ENCODE measurements around the gene CLDN6.
"Not testable (repeated sequence)": the region's sequence is repeated elsewhere in the genome, so short reads cannot be mapped to it uniquely, and the experiment has no call there.

DNA sequence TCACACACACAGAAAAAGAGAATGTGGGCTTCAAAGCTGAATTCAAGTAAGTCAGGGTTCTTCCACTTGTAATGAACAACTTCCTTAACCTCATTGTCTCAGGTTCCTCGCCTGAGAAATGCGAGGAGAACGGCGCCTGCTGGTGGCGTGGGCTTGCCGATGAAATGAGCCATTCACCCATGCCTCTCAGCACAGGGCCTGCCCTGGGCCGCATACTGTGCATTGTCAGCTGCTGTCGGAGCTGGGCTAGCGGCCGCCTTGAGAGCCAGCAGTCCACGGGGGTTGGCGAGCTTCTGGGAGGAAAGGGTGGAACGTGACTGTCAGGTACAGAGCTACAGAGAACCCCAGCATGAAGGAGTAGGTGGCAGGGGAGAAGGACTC lies 35.3 kb upstream of the CLDN6 start:
- not testable (repeated sequence) for TF ChIP-seq CTCF (conservative IDR thresholded peaks at IDR 0.05; ENCODE audit: low read depth, low read length); EZH2 (IDR thresholded peaks at IDR 0.05; ENCODE audit: borderline replicate concordance, low read depth, low read length, poor library complexity, severe bottlenecking)
